Measurements from ENCODE around the gene RBM38.

The RBM38 gene

GRCh38 chr20:57421253-57422220, 30.3 kb downstream of the RBM38 start:
- peaks cover 21% of the 10 kb centered on the region for H3K27me3 Mint-ChIP-seq (ENCODE audit: low read depth)
- peaks cover 22% of the 10 kb centered on the region for H3K4me1 Mint-ChIP-seq
- TF ChIP-seq CTCF (IDR thresholded peaks at IDR 0.05; ENCODE audit: unreplicated experiment in 3 of 3), result no peak
- no peaks in the 10 kb centered on the region for H3K9me3 Mint-ChIP-seq
- H3K4me3 Mint-ChIP-seq, result no peak overlapping the region
- H3K27ac Mint-ChIP-seq, result no peak overlapping the region
- H3K36me3 Mint-ChIP-seq (ENCODE audit: low read depth), result no peaks in the 10 kb centered on the region

GRCh38 chr20:57422254-57422653, 31.1 kb downstream of the RBM38 start:
- H3K9me3 Mint-ChIP-seq, result no peaks in the 10 kb centered on the region
- H3K4me3 Mint-ChIP-seq, result no peak overlapping the region
- no peak for TF ChIP-seq CTCF (IDR thresholded peaks at IDR 0.05; ENCODE audit: unreplicated experiment in 3 of 3)
- no peaks in the 10 kb centered on the region for H3K36me3 Mint-ChIP-seq (ENCODE audit: low read depth)
- peaks cover 22% of the 10 kb centered on the region for H3K4me1 Mint-ChIP-seq
- peaks cover 21% of the 10 kb centered on the region for H3K27me3 Mint-ChIP-seq (ENCODE audit: low read depth)
- H3K27ac Mint-ChIP-seq, result no peak overlapping the region

- peaks cover 15% of the 10 kb centered on the region for H3K4me1 Mint-ChIP-seq
- H3K27me3 Mint-ChIP-seq (ENCODE audit: low read depth), result peaks cover 15% of the 10 kb centered on the region
- no peaks in the 10 kb centered on the region for H3K36me3 Mint-ChIP-seq (ENCODE audit: low read depth)
- TF ChIP-seq CTCF (IDR thresholded peaks at IDR 0.05; ENCODE audit: unreplicated experiment in 3 of 3), result no peak
- no peak overlapping the region for H3K4me3 Mint-ChIP-seq
- H3K27ac Mint-ChIP-seq, result no peak overlapping the region
- no peaks in the 10 kb centered on the region for H3K9me3 Mint-ChIP-seq
Observed at GRCh38 chr20:57425150-57426013, 34.2 kb downstream of the RBM38 start.

GRCh38 chr20:57426271-57426689, 35.1 kb downstream of the RBM38 start:
- Mint-ChIP-seq H3K36me3 (ENCODE audit: low read depth) (no peaks in the 10 kb centered on the region), H3K27ac (no peak overlapping the region), H3K9me3 (no peaks in the 10 kb centered on the region), H3K4me3 (no peak overlapping the region), H3K27me3 (ENCODE audit: low read depth) (peaks cover 8% of the 10 kb centered on the region), H3K4me1 (peaks cover 15% of the 10 kb centered on the region)
- no peak for TF ChIP-seq CTCF (IDR thresholded peaks at IDR 0.05; ENCODE audit: unreplicated experiment in 3 of 3)

- Mint-ChIP-seq H3K36me3 (ENCODE audit: low read depth) (no peaks in the 10 kb centered on the region), H3K4me1 (peaks cover 15% of the 10 kb centered on the region), H3K27me3 (ENCODE audit: low read depth) (peaks cover 14% of the 10 kb centered on the region), H3K4me3 (no peak overlapping the region), H3K27ac (no peak overlapping the region), H3K9me3 (no peaks in the 10 kb centered on the region)
- TF ChIP-seq CTCF (IDR thresholded peaks at IDR 0.05; ENCODE audit: unreplicated experiment in 3 of 3), result no peak
Observed at GRCh38 chr20:57426831-57427230, 35.6 kb downstream of the RBM38 start.
